RWPE2 (cell line): ENCODE data around the gene LPGAT1.

ENCODE experiments used
- ATAC-seq: fragments of 200-7000 bp; cut with Tn5 transposase; 3 replicates; pipeline ENCODE4 v1.9.1; 2021; ENCODE audit warnings: low read depth
- DNase-seq: peaks from one replicate; pipeline ENCODE4 v3.0.0-alpha.2; 2020; ENCODE audit warnings: low spot score
- H3K27ac ChIP-seq: fragments of 450-650 bp; 2 replicates; pipeline ENCODE4 v1.5.1; 2017; ENCODE audit warnings: mild to moderate bottlenecking; ENCODE audit not compliant: poor library complexity, severe bottlenecking
- H3K27me3 ChIP-seq: fragments of 250-450 bp; sonication (Bioruptor Pico); 2 replicates; pipeline ENCODE4 v1.5.1; 2021; ENCODE audit warnings: mild to moderate bottlenecking, moderate library complexity; ENCODE audit not compliant: insufficient read depth, poor library complexity, severe bottlenecking
- H3K36me3 ChIP-seq: fragments of 250-450 bp; sonication (Bioruptor Pico); 2 replicates; pipeline ENCODE4 v1.5.1; 2020; ENCODE audit warnings: low read depth, mild to moderate bottlenecking, moderate library complexity
- H3K4me1 ChIP-seq: fragments of 250-450 bp; sonication (Bioruptor Pico); 2 replicates; pipeline ENCODE4 v1.5.1; 2021; ENCODE audit warnings: mild to moderate bottlenecking, moderate library complexity; ENCODE audit not compliant: insufficient read depth, poor library complexity, severe bottlenecking
- H3K4me3 ChIP-seq: fragments of 250-450 bp; sonication (Bioruptor Pico); 2 replicates; pipeline ENCODE4 v1.5.1; 2021; ENCODE audit warnings: mild to moderate bottlenecking, moderate library complexity; ENCODE audit not compliant: severe bottlenecking
- H3K9me3 ChIP-seq: fragments of 250-450 bp; sonication (Bioruptor Pico); 2 replicates; pipeline ENCODE4 v1.5.1; 2021; ENCODE audit warnings: mild to moderate bottlenecking, moderate library complexity; ENCODE audit not compliant: severe bottlenecking
- CTCF ChIP-seq: fragments of 450-650 bp; IDR thresholded peaks from one replicate; pipeline ENCODE4 v1.5.1; 2017; ENCODE audit warnings: mild to moderate bottlenecking, moderate library complexity; ENCODE audit not compliant: poor library complexity, severe bottlenecking

Gene LPGAT1

GRCh38 chr1:211708926-211709325 is 121.6 kb downstream of the LPGAT1 start:
- no peaks in the 10 kb centered on the region for H3K27me3 ChIP-seq
- no peak overlapping the region for H3K4me3 ChIP-seq
- no peaks in the 10 kb centered on the region for H3K9me3 ChIP-seq
- no peak for TF ChIP-seq CTCF
- no peak overlapping the region for H3K27ac ChIP-seq
- no peaks in the 10 kb centered on the region for H3K36me3 ChIP-seq
- no peak for DNase-seq
- no peak for ATAC-seq
- peaks cover 4% of the 10 kb centered on the region for H3K4me1 ChIP-seq

GRCh38 chr1:211708006-211708405 is 122.6 kb downstream of the LPGAT1 start:
- Histone ChIP-seq H3K9me3 (no peaks in the 10 kb centered on the region), H3K4me3 (no peak overlapping the region), H3K4me1 (peaks cover 4% of the 10 kb centered on the region), H3K27me3 (no peaks in the 10 kb centered on the region), H3K36me3 (no peaks in the 10 kb centered on the region), H3K27ac (no peak overlapping the region)
- ATAC-seq, result no peak
- TF ChIP-seq CTCF, result no peak
- no peak for DNase-seq

GRCh38 chr1:211705467-211706091 is 125.0 kb downstream of the LPGAT1 start:
- TF ChIP-seq CTCF, result no peak
- Histone ChIP-seq H3K9me3 (no peaks in the 10 kb centered on the region), H3K27ac (peak overlapping the region; percentile 31), H3K36me3 (no peaks in the 10 kb centered on the region), H3K27me3 (no peaks in the 10 kb centered on the region), H3K4me1 (peaks cover 4% of the 10 kb centered on the region), H3K4me3 (no peak overlapping the region)
- DNase-seq (no peak), ATAC-seq (peak; percentile 94)

- no peak for ATAC-seq
Observed at GRCh38 chr1:211704543-211704942, 126.0 kb downstream of the LPGAT1 start.

More at GRCh38 chr1:211704543-211704942, 126.0 kb downstream of the LPGAT1 start:
- peaks cover 4% of the 10 kb centered on the region for H3K4me1 ChIP-seq
- peak overlapping the region; percentile 31 for H3K27ac ChIP-seq
- H3K4me3 ChIP-seq, result no peak overlapping the region
- no peaks in the 10 kb centered on the region for H3K27me3 ChIP-seq
- no peak for TF ChIP-seq CTCF
- no peak for DNase-seq
- H3K36me3 ChIP-seq, result no peaks in the 10 kb centered on the region
- H3K9me3 ChIP-seq, result no peaks in the 10 kb centered on the region
